Activated CD4-positive, alpha-beta T cell treated with anti-CD3 and anti-CD28 coated beads, Interleukin-2, amount 10 ng/mL, durations not matched to agents 24 days and 14 days (primary cell): Measurements from ENCODE around the gene CORIN. TPM values are rescaled to one million over a fixed set of nuclear protein-coding genes. Genes with fewer than 3 reads are reported as not detected.
"Not testable (repeated sequence)": the region's sequence is repeated elsewhere in the genome, so short reads cannot be mapped to it uniquely, and the experiment has no call there.

Experiments used
- DNase-seq: peaks from one replicate; pipeline ENCODE4 v3.0.0; 2022
- H3K27ac Mint-ChIP-seq: one replicate; pipeline ENCODE4 v1.8.0; 2022; ENCODE audit warnings: mild to moderate bottlenecking, mixed read lengths
- H3K27me3 Mint-ChIP-seq: one replicate; pipeline ENCODE4 v1.8.0; 2022; ENCODE audit warnings: mixed read lengths
- H3K36me3 Mint-ChIP-seq: one replicate; pipeline ENCODE4 v1.8.0; 2022; ENCODE audit warnings: low read depth, mild to moderate bottlenecking, mixed read lengths
- H3K4me1 Mint-ChIP-seq: one replicate; pipeline ENCODE4 v1.8.0; 2021; ENCODE audit warnings: mixed read lengths
- H3K4me3 Mint-ChIP-seq: one replicate; pipeline ENCODE4 v1.8.0; 2022; ENCODE audit warnings: mild to moderate bottlenecking, moderate library complexity, mixed read lengths
- H3K9me3 Mint-ChIP-seq: one replicate; pipeline ENCODE4 v1.8.0; 2021; ENCODE audit warnings: mixed read lengths
- intact Hi-C: fragments of 100-400 bp; cut with micrococcal nuclease; formaldehyde crosslinking; loops from one replicate; pipeline ENCODE4 v1.15.1; 2023
- total RNA-seq: library from RNA; stranded (reverse); gene quantifications from 2 replicates; pipeline ENCODE4 v1.2.3, GENCODE V29; 2022

Gene CORIN
- total RNA-seq, 1 donor from 2014 or later = 0.51 TPM

DNA sequence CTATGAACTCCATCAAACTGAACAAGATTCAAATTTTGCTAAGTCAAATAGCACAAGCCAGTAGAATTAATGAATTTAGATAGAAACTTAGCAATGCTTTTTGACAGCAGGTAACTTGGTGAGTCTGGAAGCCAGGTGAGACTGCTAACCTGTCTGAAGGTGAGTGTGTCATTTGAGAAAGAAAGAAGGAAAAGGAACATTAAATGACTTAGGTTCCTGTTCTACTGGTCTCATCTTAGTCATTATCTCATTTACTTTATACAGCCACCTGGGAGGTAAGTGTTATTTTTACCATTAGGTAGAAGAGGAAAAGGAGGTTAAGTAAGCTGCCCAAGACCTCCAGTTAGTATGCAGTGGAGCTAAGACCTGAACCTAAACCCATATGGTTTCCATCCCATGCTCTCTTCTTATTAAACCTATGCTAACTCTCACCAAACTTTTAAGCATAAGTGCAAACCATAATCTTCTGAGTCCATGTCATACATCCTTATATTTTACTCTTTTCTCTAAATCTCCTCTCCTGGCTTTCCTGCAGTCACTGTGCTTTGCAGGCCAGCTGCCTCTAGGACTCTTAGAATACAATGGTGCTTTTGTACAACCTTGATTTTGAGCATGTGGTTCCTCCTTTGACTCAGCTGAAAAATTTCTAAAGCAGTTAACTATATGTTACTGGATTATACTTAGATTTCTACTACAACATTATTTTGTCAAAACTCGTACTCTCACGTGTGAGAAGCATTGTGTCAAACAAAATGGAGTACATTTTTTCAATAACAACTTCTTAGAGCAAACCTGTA is 284.3 kb downstream of the CORIN start:
- Mint-ChIP-seq H3K36me3 (no peaks in the 10 kb centered on the region), H3K4me1 (no peaks in the 10 kb centered on the region), H3K4me3 (no peak overlapping the region), H3K27me3 (no peaks in the 10 kb centered on the region), H3K9me3 (no peaks in the 10 kb centered on the region), H3K27ac (no peak overlapping the region)
- DNase-seq = no peak
- intact Hi-C loops = no loop called here

DNA sequence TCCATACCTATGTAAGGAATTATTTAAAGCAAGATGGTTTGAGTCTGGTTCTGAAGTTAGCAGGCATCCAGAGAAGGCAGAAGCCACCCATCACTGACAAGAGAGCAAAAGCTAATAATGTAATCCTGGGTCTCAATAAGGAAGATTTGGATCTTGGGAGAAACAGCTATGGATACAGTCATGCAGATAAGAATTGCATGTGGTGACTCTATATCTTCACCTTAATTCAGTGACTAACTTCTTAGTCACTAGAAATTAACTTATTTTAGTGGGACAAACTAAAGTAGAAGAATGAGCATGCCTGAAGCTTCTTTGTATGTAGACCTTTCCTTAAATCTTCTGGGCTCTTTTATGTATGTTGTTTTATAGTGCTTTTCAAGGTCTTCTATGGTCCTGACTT is 286.2 kb downstream of the CORIN start:
- intact Hi-C loops = no loop called here
- Mint-ChIP-seq H3K4me1 (no peaks in the 10 kb centered on the region), H3K4me3 (no peak overlapping the region), H3K36me3 (no peaks in the 10 kb centered on the region), H3K9me3 (no peaks in the 10 kb centered on the region), H3K27me3 (no peaks in the 10 kb centered on the region), H3K27ac (no peak overlapping the region)
- no peak for DNase-seq

DNA sequence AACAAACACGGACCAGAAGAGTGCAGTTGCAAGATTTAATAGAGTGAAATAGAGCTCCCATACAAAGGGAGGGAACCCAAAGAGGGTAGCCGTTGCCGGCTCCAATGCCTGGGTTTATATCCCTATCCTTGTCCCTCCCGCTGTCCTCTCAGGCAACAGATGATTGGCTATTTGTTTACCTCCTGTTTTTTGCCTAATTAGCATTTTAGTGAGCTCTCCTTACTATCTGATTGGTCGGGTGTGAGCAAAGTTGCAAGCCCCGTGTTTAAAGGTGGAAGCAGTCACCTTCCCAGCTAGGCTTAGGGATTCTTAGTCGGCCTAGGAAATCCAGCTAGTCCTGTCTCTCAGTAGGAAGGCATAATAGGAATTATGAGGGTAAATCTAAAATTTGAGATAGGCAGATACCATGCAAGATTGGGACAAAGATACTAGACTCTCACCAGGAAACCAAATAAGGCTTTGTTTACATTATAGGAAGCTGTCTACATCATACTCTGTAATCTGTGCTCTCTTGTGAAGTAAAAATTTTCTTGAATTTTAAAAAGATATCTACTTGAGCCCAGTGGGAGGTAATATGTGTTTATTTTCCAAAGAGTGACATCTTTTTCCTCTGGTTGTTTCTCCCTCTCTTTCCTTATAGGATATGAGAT is 286.8 kb downstream of the CORIN start:
- Mint-ChIP-seq H3K27ac (no peak overlapping the region), H3K4me1 (no peaks in the 10 kb centered on the region), H3K9me3 (peaks cover 4% of the 10 kb centered on the region), H3K27me3 (no peaks in the 10 kb centered on the region), H3K4me3 (no peak overlapping the region), H3K36me3 (no peaks in the 10 kb centered on the region)
- no peak for DNase-seq
- intact Hi-C loops = no loop called here

DNA sequence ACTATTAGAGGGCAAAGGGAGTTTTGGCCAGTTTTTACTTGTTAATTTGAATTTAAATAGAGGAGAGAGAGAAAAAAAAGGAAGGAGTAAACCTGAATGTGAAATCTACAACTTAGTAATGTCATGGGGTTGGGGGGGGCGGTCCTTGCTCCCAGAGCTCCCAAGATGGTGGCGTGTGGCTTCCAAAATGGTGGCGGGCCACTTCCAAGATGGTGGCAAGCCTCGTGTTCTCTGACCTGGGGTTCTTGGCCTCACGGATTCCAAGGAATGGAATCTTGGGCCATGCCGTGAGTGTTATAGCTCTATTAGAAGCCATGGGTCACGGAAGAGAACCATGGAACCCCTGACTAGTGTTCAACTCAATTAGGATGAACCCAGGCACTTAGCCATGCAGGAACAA is 287.5 kb downstream of the CORIN start:
- not testable (repeated sequence) for H3K4me3 Mint-ChIP-seq, H3K9me3 Mint-ChIP-seq

More for the DNA sequence above, 287.5 kb downstream of the CORIN start:
- H3K36me3 Mint-ChIP-seq, H3K27ac Mint-ChIP-seq, intact Hi-C loops, DNase-seq, H3K27me3 Mint-ChIP-seq, H3K4me1 Mint-ChIP-seq: not testable (repeated sequence)

Other genes with a start within 250 kb of the CORIN start
- 11.2 and 15.0 TPM in 2 replicates for gene NFXL1, start 76.5 kb upstream of the CORIN start, total RNA-seq
- gene CNGA1, start 178.6 kb upstream of the CORIN start, total RNA-seq = not detected in 2 replicates
- 3.6 and 3.8 TPM in 2 replicates for gene NIPAL1, start 178.7 kb upstream of the CORIN start, total RNA-seq